ENCODE measurements around the gene RAVER1.
"Not testable (repeated sequence)": the region's sequence is repeated elsewhere in the genome, so short reads cannot be mapped to it uniquely, and the experiment has no call there.

Gene RAVER1

DNA sequence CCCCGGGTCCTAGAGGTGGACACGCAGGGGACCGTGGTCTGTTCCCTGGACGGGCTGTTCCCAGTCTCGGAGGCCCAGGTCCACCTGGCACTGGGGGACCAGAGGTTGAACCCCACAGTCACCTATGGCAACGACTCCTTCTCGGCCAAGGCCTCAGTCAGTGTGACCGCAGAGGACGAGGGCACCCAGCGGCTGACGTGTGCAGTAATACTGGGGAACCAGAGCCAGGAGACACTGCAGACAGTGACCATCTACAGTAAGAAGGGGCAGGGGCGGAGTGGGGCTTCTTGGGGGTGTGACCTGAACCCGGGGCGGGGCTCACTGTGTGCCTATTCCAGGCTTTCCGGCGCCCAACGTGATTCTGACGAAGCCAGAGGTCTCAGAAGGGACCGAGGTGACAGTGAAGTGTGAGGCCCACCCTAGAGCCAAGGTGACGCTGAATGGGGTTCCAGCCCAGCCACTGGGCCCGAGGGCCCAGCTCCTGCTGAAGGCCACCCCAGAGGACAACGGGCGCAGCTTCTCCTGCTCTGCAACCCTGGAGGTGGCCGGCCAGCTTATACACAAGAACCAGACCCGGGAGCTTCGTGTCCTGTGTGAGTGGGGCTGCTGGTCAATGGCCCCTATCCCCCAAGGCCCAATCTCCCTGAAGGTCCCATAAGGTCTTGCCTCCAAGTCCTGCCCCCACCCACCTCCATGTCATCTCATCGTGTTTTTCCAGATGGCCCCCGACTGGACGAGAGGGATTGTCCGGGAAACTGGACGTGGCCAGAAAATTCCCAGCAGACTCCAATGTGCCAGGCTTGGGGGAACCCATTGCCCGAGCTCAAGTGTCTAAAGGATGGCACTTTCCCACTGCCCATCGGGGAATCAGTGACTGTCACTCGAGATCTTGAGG lies 49.0 kb downstream of the RAVER1 start (continued):
- TF ChIP-seq ZNF596 (tag by site-specific recombination; IDR thresholded peaks at IDR 0.05) (no peak), ZSCAN23 (tag by site-specific recombination; IDR thresholded peaks at IDR 0.05) (no peak), ZBTB20 (tag by site-specific recombination; IDR thresholded peaks at IDR 0.05) (no peak), ZNF561 (tag by site-specific recombination; IDR thresholded peaks at IDR 0.05; ENCODE audit: borderline replicate concordance) (no peak), ZNF202 (tag by site-specific recombination; IDR thresholded peaks at IDR 0.05; ENCODE audit: borderline replicate concordance) (no peak), SALL2 (tag by site-specific recombination; IDR thresholded peaks at IDR 0.05; ENCODE audit: borderline replicate concordance) (no peak), SP7 (tag by site-specific recombination; IDR thresholded peaks at IDR 0.05) (no peak), ZNF792 (tag by site-specific recombination; IDR thresholded peaks at IDR 0.05) (no peak), ZNF571 (tag by site-specific recombination; IDR thresholded peaks at IDR 0.05) (no peak)

- Histone ChIP-seq H3K9me3 (ENCODE audit: control insufficient read depth, insufficient read depth, low read depth, low read length) (no peaks in the 10 kb centered on the region), H3K4me1 (ENCODE audit: control insufficient read depth, insufficient read depth, low read length) (no peaks in the 10 kb centered on the region; the same call in 1 of the 2 replicates), H3K27ac (ENCODE audit: extremely low read depth, low read depth, low read length) (no peak overlapping the region), H3K4me3 (ENCODE audit: low read depth, low read length) (no peak overlapping the region), H3K36me3 (ENCODE audit: control insufficient read depth in 2 of 2, insufficient read depth in 1 of 2, low read length in 2 of 2) (no peaks in the 10 kb centered on the region)
- POLR2A ChIA-PET, result interaction anchor here (0.5 to 1.7 kb wide), 2 partner anchors 94 to 97 kb away, joined by 4 read pairs; partner anchors contain the start of gene TYK2
- CTCF ChIA-PET, result interaction anchor here (0.6 to 1.1 kb wide), 3 partner anchors 8 to 53 kb away, joined by 4 to 5 read pairs (median 4); no protein-coding TSS in a partner anchor
- TF ChIP-seq ZNF354C (tag by site-specific recombination; IDR thresholded peaks at IDR 0.05; ENCODE audit: borderline replicate concordance, low read depth) (no peak), HIC1 (tag by site-specific recombination; IDR thresholded peaks at IDR 0.05) (0 out of 2 replicates have a peak, but pooled peaks have one; percentile 36), ZIC2 (tag by site-specific recombination; IDR thresholded peaks at IDR 0.05) (peak; percentile 57), WT1 (tag by site-specific recombination; IDR thresholded peaks at IDR 0.05) (no peak)
Observed at GRCh38 chr19:10283301-10284064, 49.8 kb downstream of the RAVER1 start.

GRCh38 chr19:10282043-10282442 lies 51.3 kb downstream of the RAVER1 start:
- H3K27ac ChIP-seq (ENCODE audit: extremely low read depth, low read depth, low read length); H3K4me3 ChIP-seq (ENCODE audit: low read depth, low read length); H3K36me3 ChIP-seq (ENCODE audit: control insufficient read depth in 2 of 2, insufficient read depth in 1 of 2, low read length in 2 of 2); H3K9me3 ChIP-seq (ENCODE audit: control insufficient read depth, insufficient read depth, low read depth, low read length); H3K4me1 ChIP-seq (ENCODE audit: control insufficient read depth, insufficient read depth, low read length); CTCF ChIA-PET: not testable (repeated sequence)
- POLR2A ChIA-PET, result interaction anchor here (1.7 kb wide), 1 partner anchor 98 kb away, joined by 4 read pairs; the partner anchor contains the start of gene TYK2

DNA sequence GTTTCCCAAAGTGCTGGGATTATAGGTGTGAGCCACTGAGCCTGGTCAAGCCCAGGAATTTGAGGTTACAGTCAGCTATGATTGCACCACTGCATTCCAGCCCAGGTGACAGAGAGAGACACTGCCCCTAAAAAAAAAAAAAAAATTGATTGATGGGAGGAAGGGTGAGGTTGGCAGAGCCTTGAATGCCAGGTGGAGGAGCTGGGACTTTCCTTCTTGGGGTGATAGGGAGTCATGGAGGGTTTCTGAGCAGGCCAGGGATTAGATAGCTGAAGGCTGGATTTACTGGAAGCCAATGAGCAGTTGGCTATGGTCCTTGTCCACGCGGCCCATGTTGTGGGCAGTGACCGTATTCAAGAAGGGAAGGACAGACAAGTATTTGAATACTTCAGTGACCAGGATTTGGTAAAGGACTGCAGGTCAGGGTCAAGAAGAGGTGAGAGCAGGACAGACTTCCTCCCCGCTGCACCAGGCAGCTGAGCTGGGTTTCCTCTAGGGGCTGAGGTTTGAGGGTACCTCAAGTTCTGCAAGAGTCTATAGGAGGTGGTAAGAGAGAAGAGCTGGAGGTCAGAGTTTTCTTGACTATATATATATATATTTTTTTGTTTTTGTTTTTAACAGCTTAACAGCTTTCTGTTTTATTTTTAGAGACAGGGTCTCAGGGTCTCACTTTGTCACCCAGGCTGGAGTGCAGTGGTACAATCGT lies 53.4 kb downstream of the RAVER1 start:
- no peaks in the 10 kb centered on the region for H3K36me3 ChIP-seq (ENCODE audit: control insufficient read depth in 2 of 2, insufficient read depth in 1 of 2, low read length in 2 of 2)
- no peak overlapping the region for H3K4me3 ChIP-seq (ENCODE audit: low read depth, low read length)
- ChIA-PET CTCF (interaction anchor here (0.6 to 2.5 kb wide), 6 partner anchors 10 to 144 kb away, joined by 3 to 14 read pairs (median 4); partner anchors contain the start of gene ICAM5), POLR2A (interaction anchor here (0.6 to 0.9 kb wide), 3 partner anchors 11 to 101 kb away, joined by 3 read pairs; partner anchors contain the start of gene TYK2)
- no peaks in the 10 kb centered on the region for H3K9me3 ChIP-seq (ENCODE audit: control insufficient read depth, insufficient read depth, low read depth, low read length)
- no peak for TF ChIP-seq ZNF639 (tag by site-specific recombination; IDR thresholded peaks at IDR 0.05)
- TF ChIP-seq GLI4 (tag by site-specific recombination; IDR thresholded peaks at IDR 0.05), result 0 out of 2 replicates have a peak, but pooled peaks have one; percentile 59
- no peak for TF ChIP-seq EGR2 (tag by site-specific recombination; IDR thresholded peaks at IDR 0.05; ENCODE audit: low read depth)
- no peak for TF ChIP-seq ZIC2 (tag by site-specific recombination; IDR thresholded peaks at IDR 0.05)
- TF ChIP-seq ZNF239 (tag by site-specific recombination; IDR thresholded peaks at IDR 0.05), result no peak
- TF ChIP-seq, protein P1, sequence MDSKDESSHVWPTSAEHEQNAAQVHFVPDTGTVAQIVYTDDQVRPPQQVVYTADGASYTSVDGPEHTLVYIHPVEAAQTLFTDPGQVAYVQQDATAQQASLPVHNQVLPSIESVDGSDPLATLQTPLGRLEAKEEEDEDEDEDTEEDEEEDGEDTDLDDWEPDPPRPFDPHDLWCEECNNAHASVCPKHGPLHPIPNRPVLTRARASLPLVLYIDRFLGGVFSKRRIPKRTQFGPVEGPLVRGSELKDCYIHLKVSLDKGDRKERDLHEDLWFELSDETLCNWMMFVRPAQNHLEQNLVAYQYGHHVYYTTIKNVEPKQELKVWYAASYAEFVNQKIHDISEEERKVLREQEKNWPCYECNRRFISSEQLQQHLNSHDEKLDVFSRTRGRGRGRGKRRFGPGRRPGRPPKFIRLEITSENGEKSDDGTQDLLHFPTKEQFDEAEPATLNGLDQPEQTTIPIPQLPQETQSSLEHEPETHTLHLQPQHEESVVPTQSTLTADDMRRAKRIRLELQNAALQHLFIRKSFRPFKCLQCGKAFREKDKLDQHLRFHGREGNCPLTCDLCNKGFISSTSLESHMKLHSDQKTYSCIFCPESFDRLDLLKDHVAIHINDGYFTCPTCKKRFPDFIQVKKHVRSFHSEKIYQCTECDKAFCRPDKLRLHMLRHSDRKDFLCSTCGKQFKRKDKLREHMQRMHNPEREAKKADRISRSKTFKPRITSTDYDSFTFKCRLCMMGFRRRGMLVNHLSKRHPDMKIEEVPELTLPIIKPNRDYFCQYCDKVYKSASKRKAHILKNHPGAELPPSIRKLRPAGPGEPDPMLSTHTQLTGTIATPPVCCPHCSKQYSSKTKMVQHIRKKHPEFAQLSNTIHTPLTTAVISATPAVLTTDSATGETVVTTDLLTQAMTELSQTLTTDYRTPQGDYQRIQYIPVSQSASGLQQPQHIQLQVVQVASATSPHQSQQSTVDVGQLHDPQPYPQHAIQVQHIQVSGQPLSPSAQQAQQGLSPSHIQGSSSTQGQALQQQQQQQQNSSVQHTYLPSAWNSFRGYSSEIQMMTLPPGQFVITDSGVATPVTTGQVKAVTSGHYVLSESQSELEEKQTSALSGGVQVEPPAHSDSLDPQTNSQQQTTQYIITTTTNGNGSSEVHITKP (tag by site-specific recombination; IDR thresholded peaks at IDR 0.05), result peak; percentile 50
- no peaks in the 10 kb centered on the region for H3K4me1 ChIP-seq (ENCODE audit: control insufficient read depth, insufficient read depth, low read length)
- no peak overlapping the region for H3K27ac ChIP-seq (ENCODE audit: extremely low read depth, low read depth, low read length)

All from HEK293 (cell line).